ENCODE measurements around the gene PPIG. TPM values are rescaled to one million over a fixed set of nuclear protein-coding genes. Genes with fewer than 3 reads are reported as not detected.

PPIG gene
- 39.3 and 132 TPM in 2 replicates for total RNA-seq (2011; cell fraction: chromatin; rRNA removed; ENCODE audit: low replicate concordance)
- 23.7 and 28.8 TPM in 2 replicates for total RNA-seq (2011; cell fraction: nucleolus; rRNA removed)
- 43.7 and 59.3 TPM in 2 replicates for total RNA-seq (2011; cell fraction: nucleoplasm; rRNA removed)
- total RNA-seq (2014; rRNA removed), result 47.7 and 52.5 TPM in 2 replicates
- total RNA-seq (2014; rRNA removed; fragmentation: Illumina TruSeq; extraction: Trizol), result 124 and 153 TPM in 2 replicates
- 122 and 127 TPM in 2 replicates for total RNA-seq (2015; rRNA removed; fragmentation: Illumina TruSeq; extraction: Trizol)
- 63.7 and 75.2 TPM in 2 replicates for total RNA-seq (2021)
- 112 and 126 TPM in 2 replicates for polyA plus RNA-seq (2011; rRNA removed)
- polyA plus RNA-seq (2011; cell fraction: cytosol; rRNA removed), result 8.9 and 23.6 TPM in 2 replicates
- 46.0 and 67.2 TPM in 2 replicates for polyA plus RNA-seq (2011; cell fraction: nucleus; rRNA removed)
- 45.7 and 81.8 TPM in 2 replicates for polyA plus RNA-seq (2012)
- polyA plus RNA-seq (2014; fragmentation: Illumina TruSeq; extraction: Trizol), result 137 and 165 TPM in 2 replicates
- polyA plus RNA-seq (2014; fragmentation: Nextera tagmentation; extraction: Ambion mirVana), result 100 to 1,000 TPM in 1 of 2 experiments, 10 to 100 TPM in 1; 92.9 to 166 TPM
- 86.6 and 91.0 TPM in 2 replicates for polyA plus RNA-seq (2014; rRNA removed)
- 90.9 and 115 TPM in 2 replicates for polyA minus RNA-seq (2011; rRNA and poly(A)+ RNA removed)
- polyA minus RNA-seq (2011; cell fraction: cytosol; rRNA and poly(A)+ RNA removed), result 24.3 and 24.4 TPM in 2 replicates
- polyA minus RNA-seq (2011; cell fraction: nucleus; rRNA and poly(A)+ RNA removed), result 42.1 and 73.2 TPM in 2 replicates
- percentile 95 among the genes with signal in this experiment for Bru-seq, nascent RNA
- percentile 98 among the genes with signal in this experiment for BruChase-seq, experiment 1, labeled RNA remaining after a 2-hour chase
- percentile 98 among the genes with signal in this experiment for BruChase-seq, experiment 2, labeled RNA remaining after a 6-hour chase
- long read RNA-seq, experiment 1, full-length matches to known transcripts, result 81 of 374 reads
- long read RNA-seq, experiment 1, partial matches to known transcripts, result 223 of 374 reads
- long read RNA-seq, experiment 1, other reads (novel, unspliced or antisense), result 70 of 374 reads
- long read RNA-seq, experiment 2, partial matches to known transcripts, result 29 of 35 reads
- long read RNA-seq, experiment 2, other reads (novel, unspliced or antisense), result 6 of 35 reads
- long read RNA-seq, experiment 3, full-length matches to known transcripts, result 14 of 100 reads
- long read RNA-seq, experiment 3, partial matches to known transcripts, result 72 of 100 reads
- long read RNA-seq, experiment 3, other reads (novel, unspliced or antisense), result 14 of 100 reads

GRCh38 chr2:169584005-169584877, at the start of gene PPIG:
Gene PPIG, plus strand, starts transcription at chr2:169584351. Its CDS starts 19,691 bp downstream, at chr2:169604042.
- Histone ChIP-seq H3K79me2 (ENCODE audit: control insufficient read depth, insufficient read depth, low read length) (peaks cover 53% of the 10 kb centered on the region), H4K20me1 (replicated peaks; ENCODE audit: control insufficient read depth, insufficient read depth, low read length) (0 out of 2 replicates have a peak, but pooled peaks cover 5% of the 10 kb centered on the region), H3K27me3 (ENCODE audit: control insufficient read depth in 2 of 2, insufficient read depth in 2 of 2, low read length in 2 of 2) (no peaks in the 10 kb centered on the region), H3K4me2 (ENCODE audit: insufficient read depth, low read length) (peak within 1 kb of the TSS; percentile 86), H2AFZ (ENCODE audit: low read depth, low read length) (peak within 1 kb of the TSS; percentile 99), H3K9me3 (replicated peaks; ENCODE audit: control insufficient read depth, insufficient read depth, low read depth, low read length) (peaks cover 11% of the 10 kb centered on the region), H3K27ac (ENCODE audit: extremely low read depth, low read depth, low read length) (peak within 1 kb of the TSS; percentile 99), H3K4me3 (peak within 1 kb of the TSS; percentile 64), H3K9me1 (ENCODE audit: control insufficient read depth, insufficient read depth, low read length) (no peaks in the 10 kb centered on the region), H3K9ac (ENCODE audit: insufficient read depth in 1 of 2, low read depth in 2 of 2, low read length in 2 of 2) (peak within 1 kb of the TSS; percentile 99), H3K36me3 (ENCODE audit: control insufficient read depth, insufficient read depth, low read length) (peaks cover 13% of the 10 kb centered on the region; the same call in 1 of the 3 replicates), H3K4me1 (replicated peaks in 1 of 2; ENCODE audit: control insufficient read depth in 2 of 2, insufficient read depth in 2 of 2, low read length in 2 of 2) (peaks cover 3 to 4% of the 10 kb centered on the region in 2 experiments; a peak in 2 of 5 replicates)
- DNase-seq (ENCODE audit: extremely low read depth in 1 of 4, low spot score in 3 of 4) (peak; percentile 91 to 98 (median 94)), ATAC-seq (peak; percentile 96), FAIRE-seq (peak; percentile 95)
- intact Hi-C loops (cut with micrococcal nuclease) (loop anchor here (1.0 kb wide), 1 partner anchor 11 kb away; the partner anchor contains the start of gene FASTKD1), in situ Hi-C loops (cut with MboI) (no loop called here)
- POLR2A ChIA-PET, result interaction anchor here (0.6 to 2.4 kb wide), 16 partner anchors 11 to 716 kb away, joined by 3 to 16 read pairs (median 4); partner anchors contain the start of gene FASTKD1
- BruUV-seq (replicated peaks), result TSS peak; percentile 91
- CTCF ChIA-PET (ENCODE audit: low intra/inter-chr PET ratio), result no interaction called here
- 6% methylated on average over 47 of the region's 49 CpGs for WGBS (ENCODE audit: insufficient coverage, low coverage, missing lambda C conversion rate)
- TF ChIP-seq RBM22 (IDR thresholded peaks at IDR 0.05; ENCODE audit: low read depth, low read length, poor library complexity, severe bottlenecking) (no peak), ZBTB8A (IDR thresholded peaks at IDR 0.05; ENCODE audit: partially characterized antibody) (peak; percentile 54), ATF2 (CRISPR knock-in tag; IDR thresholded peaks at IDR 0.05) (no peak), POLR2B (IDR thresholded peaks at IDR 0.05; ENCODE audit: low read depth, partially characterized antibody) (peak; percentile 74), ETV5 (CRISPR knock-in tag; IDR thresholded peaks at IDR 0.05; ENCODE audit: low read depth) (peak; percentile 84), CCAR2 (IDR thresholded peaks at IDR 0.05; ENCODE audit: low read depth, low read length) (no peak), HNRNPL (IDR thresholded peaks at IDR 0.05; ENCODE audit: low read depth, low read length) (no peak), ZNF764 (CRISPR knock-in tag; IDR thresholded peaks at IDR 0.05; ENCODE audit: low read depth) (no peak), SIN3A (IDR thresholded peaks at IDR 0.05; ENCODE audit: borderline replicate concordance in 2 of 2, control insufficient read depth in 1 of 2, low read depth in 2 of 2, low read length in 2 of 2) (peak; percentile 81 to 90), CXXC5 (CRISPR knock-in tag; IDR thresholded peaks at IDR 0.05) (peak; percentile 92), ZNF695 (CRISPR knock-in tag; IDR thresholded peaks at IDR 0.05) (no peak), ZNF274 (IDR thresholded peaks at IDR 0.05; ENCODE audit: borderline replicate concordance, low read depth, low read length) (no peak), NCOA2 (IDR thresholded peaks at IDR 0.05; ENCODE audit: partially characterized antibody in 2 of 2) (no peak), SMARCE1 (IDR thresholded peaks at IDR 0.05) (no peak; the same call in 1 of the 2 replicates), ZNF76 (CRISPR knock-in tag; IDR thresholded peaks at IDR 0.05; ENCODE audit: borderline replicate concordance) (no peak)
